HFFc6 (cell line): Measurements from ENCODE around the gene IQCN. TPM values are rescaled to one million over a fixed set of nuclear protein-coding genes. Genes with fewer than 3 reads are reported as not detected.

Experiments used
- DNase-seq: peaks from one replicate; pipeline ENCODE4 v3.0.0-alpha.2; 2018
- H3K27ac Mint-ChIP-seq: 2 replicates; pipeline ENCODE4 v1.8.0; 2020; ENCODE audit warnings: mild to moderate bottlenecking, mixed read lengths
- H3K27me3 Mint-ChIP-seq: 2 replicates; pipeline ENCODE4 v1.8.0; 2021; ENCODE audit warnings: mild to moderate bottlenecking, moderate library complexity, mixed read lengths; ENCODE audit not compliant: insufficient read depth
- H3K36me3 Mint-ChIP-seq: 2 replicates; pipeline ENCODE4 v1.8.0; 2021; ENCODE audit warnings: low read depth, mixed read lengths
- H3K4me1 Mint-ChIP-seq: 2 replicates; pipeline ENCODE4 v1.8.0; 2020; ENCODE audit warnings: low read depth, mixed read lengths
- H3K4me3 Mint-ChIP-seq: 2 replicates; pipeline ENCODE4 v1.8.0; 2020; ENCODE audit warnings: mild to moderate bottlenecking, moderate library complexity, mixed read lengths
- H3K9me3 Mint-ChIP-seq: 2 replicates; pipeline ENCODE4 v1.8.0; 2020; ENCODE audit warnings: mild to moderate bottlenecking, mixed read lengths
- CTCF ChIP-seq: fragments of 200-600 bp; sonication (generic); IDR thresholded peaks from 2 replicates; pipeline ENCODE4 v1.5.0; 2021; ENCODE audit warnings: antibody characterized with exemption, mild to moderate bottlenecking
- total RNA-seq, 6 experiments: library from RNA; stranded (reverse); fragmentation: NEBNext Ultra II Directional; extraction: Animal tissue kit (Norgen Biotek cat#: 25700); gene quantifications; 2 replicates in 1 of 6; 3 replicates in 5 of 6; pipeline ENCODE4 v1.2.3, GENCODE V29; 2021

The IQCN gene
- total RNA-seq, 6 experiments from 2014 or later, result 0.40 to 0.87 (median 0.55) TPM

GRCh38 chr19:18279516-18280246, 5.4 kb upstream of the IQCN start:
- peak overlapping the region; percentile 94 for H3K4me3 Mint-ChIP-seq
- H3K4me1 Mint-ChIP-seq, result peaks cover 42% of the 10 kb centered on the region
- TF ChIP-seq CTCF, result peak; percentile 85
- DNase-seq, result peak; percentile 86
- H3K27me3 Mint-ChIP-seq, result peaks cover 50% of the 10 kb centered on the region
- peaks cover 8% of the 10 kb centered on the region; the same call in 1 of the 2 replicates for H3K9me3 Mint-ChIP-seq
- peak overlapping the region; percentile 99 for H3K27ac Mint-ChIP-seq
- peaks cover 24% of the 10 kb centered on the region for H3K36me3 Mint-ChIP-seq

- H3K4me1 Mint-ChIP-seq, result peaks cover 44% of the 10 kb centered on the region
- H3K4me3 Mint-ChIP-seq, result peak overlapping the region; percentile 94
- TF ChIP-seq CTCF, result no peak
- H3K9me3 Mint-ChIP-seq, result peaks cover 12% of the 10 kb centered on the region; the same call in 1 of the 2 replicates
- peak overlapping the region; percentile 99 for H3K27ac Mint-ChIP-seq
- DNase-seq, result no peak
- peaks cover 24% of the 10 kb centered on the region for H3K36me3 Mint-ChIP-seq
- H3K27me3 Mint-ChIP-seq, result peaks cover 55% of the 10 kb centered on the region
These were observed 4.9 kb upstream of the IQCN start for GRCh38 chr19:18279266-18279515.

GRCh38 chr19:18278521-18279265, 4.4 kb upstream of the IQCN start:
- TF ChIP-seq CTCF, result peak; percentile 76
- Mint-ChIP-seq H3K4me1 (peaks cover 49% of the 10 kb centered on the region), H3K27me3 (peaks cover 60% of the 10 kb centered on the region), H3K9me3 (peaks cover 12% of the 10 kb centered on the region; the same call in 1 of the 2 replicates), H3K27ac (peak overlapping the region; percentile 99), H3K4me3 (peak overlapping the region; percentile 94), H3K36me3 (peaks cover 24% of the 10 kb centered on the region)
- peak; percentile 40 for DNase-seq

GRCh38 chr19:18274781-18275356, 617 bp upstream of the IQCN start:
- peak; percentile 89 for DNase-seq
- 0 out of 2 replicates have a peak, but pooled peaks have one; percentile 17 for TF ChIP-seq CTCF
- Mint-ChIP-seq H3K4me1 (peaks cover 43% of the 10 kb centered on the region), H3K27ac (peak overlapping the region; percentile 89), H3K36me3 (peaks cover 19% of the 10 kb centered on the region), H3K27me3 (peaks cover 75% of the 10 kb centered on the region), H3K9me3 (peaks cover 12% of the 10 kb centered on the region; the same call in 1 of the 2 replicates), H3K4me3 (peak overlapping the region; percentile 76)

GRCh38 chr19:18273561-18274218, 562 bp downstream of the IQCN start:
- Mint-ChIP-seq H3K36me3 (peaks cover 9% of the 10 kb centered on the region; the same call in 1 of the 2 replicates), H3K4me1 (peaks cover 33% of the 10 kb centered on the region), H3K9me3 (peaks cover 5% of the 10 kb centered on the region; the same call in 1 of the 2 replicates), H3K27me3 (peaks cover 65% of the 10 kb centered on the region), H3K4me3 (peak overlapping the region; percentile 76), H3K27ac (peak overlapping the region; percentile 89)
- DNase-seq, result no peak
- no peak for TF ChIP-seq CTCF
